Progenitor cell of endocrine pancreas (in vitro differentiated cells): ENCODE data around the gene ARSG. TPM values are rescaled to one million over a fixed set of nuclear protein-coding genes. Genes with fewer than 3 reads are reported as not detected.

Experiments
- DNase-seq: peaks from one replicate; pipeline ENCODE4 v3.0.0; 2021; ENCODE audit warnings: low spot score; ENCODE audit not compliant: unreplicated experiment
- H3K27ac Mint-ChIP-seq: 2 replicates; pipeline ENCODE4 v1.8.0; 2021; ENCODE audit warnings: mild to moderate bottlenecking, moderate library complexity, mixed read lengths
- H3K27me3 Mint-ChIP-seq: 2 replicates; pipeline ENCODE4 v1.8.0; 2021; ENCODE audit warnings: mixed read lengths
- H3K36me3 Mint-ChIP-seq: 2 replicates; pipeline ENCODE4 v1.8.0; 2022; ENCODE audit warnings: mixed read lengths; ENCODE audit not compliant: insufficient read depth
- H3K4me1 Mint-ChIP-seq: 2 replicates; pipeline ENCODE4 v1.8.0; 2021; ENCODE audit warnings: low read depth, mixed read lengths
- H3K4me3 Mint-ChIP-seq: 2 replicates; pipeline ENCODE4 v1.8.0; 2021; ENCODE audit warnings: low read depth, mild to moderate bottlenecking, moderate library complexity, mixed read lengths
- H3K9me3 Mint-ChIP-seq: 2 replicates; pipeline ENCODE4 v1.8.0; 2021; ENCODE audit warnings: low read depth, mixed read lengths
- total RNA-seq: library from RNA; stranded (reverse); gene quantifications from 2 replicates; pipeline ENCODE4 v1.2.1, GENCODE V29; 2021
- TF ChIP-seq, protein P1 (sequence below): fragments of 200-600 bp; sonication (generic); IDR thresholded peaks from one replicate; pipeline ENCODE4 v1.5.0; 2021; ENCODE audit warnings: antibody characterized with exemption, mild to moderate bottlenecking; ENCODE audit not compliant: unreplicated experiment

The ARSG gene
- total RNA-seq, 1 donor from 2014 or later = 2.6 TPM

DNA sequence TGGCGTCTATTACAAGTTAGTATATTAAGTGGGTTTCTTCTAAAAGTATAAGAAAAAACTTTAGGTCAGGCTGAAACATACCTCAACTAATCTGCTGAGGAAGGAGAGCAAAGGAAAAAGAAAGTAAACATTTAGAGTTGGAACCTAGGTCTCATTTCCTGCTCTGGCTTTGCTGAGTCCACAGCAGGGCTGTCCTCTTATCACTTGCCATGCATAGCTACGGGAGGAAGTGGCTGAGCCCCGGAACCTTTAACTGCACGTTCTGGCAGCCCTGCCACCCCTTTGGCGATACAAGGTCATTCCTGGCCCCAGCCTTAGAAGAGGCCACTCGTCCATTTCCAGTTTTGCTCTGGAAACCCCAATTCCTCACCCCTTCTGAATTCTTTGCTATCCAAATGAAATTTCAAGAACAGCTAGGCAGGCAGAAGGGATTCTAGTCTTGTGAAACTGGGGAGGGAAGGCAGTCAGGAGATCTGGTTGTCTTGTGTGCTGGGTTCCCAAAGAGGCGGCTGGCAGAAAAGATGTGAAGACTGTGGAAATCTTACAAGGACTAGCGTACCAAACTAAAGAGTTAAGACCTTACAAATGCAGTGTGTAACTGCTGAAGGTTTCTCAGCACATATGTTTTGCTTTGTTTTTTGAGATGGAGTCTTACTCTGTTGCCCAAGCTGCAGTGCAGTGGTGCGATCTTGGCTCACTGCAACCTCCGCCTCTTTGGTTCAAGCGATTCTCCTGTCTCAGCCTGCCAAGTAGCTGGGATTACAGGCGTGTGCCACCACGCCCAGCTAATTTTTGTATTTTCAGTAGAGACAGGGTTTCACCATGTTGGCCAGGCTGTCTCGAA lies 146.9 kb downstream of the ARSG start:
- H3K4me3 Mint-ChIP-seq = no peak overlapping the region
- peaks cover 13% of the 10 kb centered on the region for H3K4me1 Mint-ChIP-seq

DNA sequence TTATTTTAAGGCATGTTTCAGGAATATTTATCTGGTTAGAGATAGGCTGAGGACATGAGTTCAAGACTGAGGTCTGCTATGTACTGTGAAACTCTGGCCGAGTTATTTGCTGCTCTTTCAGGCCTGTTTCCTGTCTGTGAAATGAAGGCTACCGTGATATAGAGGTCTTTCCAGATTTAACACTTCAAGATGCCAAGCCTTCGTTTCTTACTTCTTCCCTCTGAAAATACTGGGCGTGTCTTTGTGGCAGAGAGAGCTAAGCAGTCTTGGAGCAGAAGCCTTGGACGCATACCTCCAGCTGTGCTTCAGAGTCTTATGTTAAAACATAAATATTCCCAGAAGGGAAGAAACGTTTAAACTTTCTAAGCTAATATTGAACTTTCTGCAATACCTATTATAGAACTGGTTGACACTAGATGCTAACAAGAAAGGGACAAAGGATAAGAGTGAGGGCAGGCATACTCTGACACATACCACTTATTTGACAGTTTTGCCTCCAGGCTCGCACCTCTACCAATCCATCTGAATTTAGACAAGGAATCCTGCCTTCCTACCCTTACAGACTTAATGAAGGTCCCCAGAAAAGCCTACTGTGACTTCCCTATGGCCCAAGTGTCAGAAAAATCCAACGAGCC lies 148.5 kb downstream of the ARSG start:
- no peak for DNase-seq
- TF ChIP-seq, protein P1, sequence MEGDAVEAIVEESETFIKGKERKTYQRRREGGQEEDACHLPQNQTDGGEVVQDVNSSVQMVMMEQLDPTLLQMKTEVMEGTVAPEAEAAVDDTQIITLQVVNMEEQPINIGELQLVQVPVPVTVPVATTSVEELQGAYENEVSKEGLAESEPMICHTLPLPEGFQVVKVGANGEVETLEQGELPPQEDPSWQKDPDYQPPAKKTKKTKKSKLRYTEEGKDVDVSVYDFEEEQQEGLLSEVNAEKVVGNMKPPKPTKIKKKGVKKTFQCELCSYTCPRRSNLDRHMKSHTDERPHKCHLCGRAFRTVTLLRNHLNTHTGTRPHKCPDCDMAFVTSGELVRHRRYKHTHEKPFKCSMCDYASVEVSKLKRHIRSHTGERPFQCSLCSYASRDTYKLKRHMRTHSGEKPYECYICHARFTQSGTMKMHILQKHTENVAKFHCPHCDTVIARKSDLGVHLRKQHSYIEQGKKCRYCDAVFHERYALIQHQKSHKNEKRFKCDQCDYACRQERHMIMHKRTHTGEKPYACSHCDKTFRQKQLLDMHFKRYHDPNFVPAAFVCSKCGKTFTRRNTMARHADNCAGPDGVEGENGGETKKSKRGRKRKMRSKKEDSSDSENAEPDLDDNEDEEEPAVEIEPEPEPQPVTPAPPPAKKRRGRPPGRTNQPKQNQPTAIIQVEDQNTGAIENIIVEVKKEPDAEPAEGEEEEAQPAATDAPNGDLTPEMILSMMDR = no peak
- Mint-ChIP-seq H3K27me3 (no peaks in the 10 kb centered on the region), H3K9me3 (no peaks in the 10 kb centered on the region), H3K4me1 (peaks cover 19% of the 10 kb centered on the region), H3K4me3 (no peak overlapping the region), H3K36me3 (peaks cover 15% of the 10 kb centered on the region), H3K27ac (no peak overlapping the region)

More for the DNA sequence above, 146.9 kb downstream of the ARSG start:
- TF ChIP-seq, protein P1 = no peak
- no peak for DNase-seq
- peaks cover 16% of the 10 kb centered on the region for H3K36me3 Mint-ChIP-seq
- H3K27ac Mint-ChIP-seq = peak overlapping the region; percentile 87
- H3K9me3 Mint-ChIP-seq = no peaks in the 10 kb centered on the region
- no peaks in the 10 kb centered on the region for H3K27me3 Mint-ChIP-seq

DNA sequence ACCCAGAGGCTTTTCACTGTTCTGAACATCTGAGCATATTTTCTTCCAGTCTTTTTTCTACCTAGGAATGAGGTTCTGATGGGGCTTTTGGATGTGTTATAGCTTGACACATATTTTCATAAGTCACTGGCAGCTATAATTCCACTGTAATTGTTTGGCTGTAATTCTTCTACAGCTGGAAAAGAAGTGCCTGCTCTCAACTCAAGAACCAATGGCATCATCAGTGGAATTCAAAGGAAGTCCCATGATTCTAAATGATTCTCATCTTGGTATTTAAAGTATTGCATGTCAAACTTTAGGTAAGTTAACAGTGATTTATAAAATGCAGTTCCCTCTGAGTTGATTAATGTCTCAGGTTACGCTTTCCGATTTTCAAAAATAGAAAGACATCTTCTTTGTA lies 149.2 kb downstream of the ARSG start:
- Mint-ChIP-seq H3K27me3 (no peaks in the 10 kb centered on the region), H3K4me1 (peaks cover 20% of the 10 kb centered on the region), H3K9me3 (no peaks in the 10 kb centered on the region), H3K4me3 (no peak overlapping the region), H3K27ac (no peak overlapping the region), H3K36me3 (peaks cover 15% of the 10 kb centered on the region)
- DNase-seq = no peak
- TF ChIP-seq, protein P1 = no peak

DNA sequence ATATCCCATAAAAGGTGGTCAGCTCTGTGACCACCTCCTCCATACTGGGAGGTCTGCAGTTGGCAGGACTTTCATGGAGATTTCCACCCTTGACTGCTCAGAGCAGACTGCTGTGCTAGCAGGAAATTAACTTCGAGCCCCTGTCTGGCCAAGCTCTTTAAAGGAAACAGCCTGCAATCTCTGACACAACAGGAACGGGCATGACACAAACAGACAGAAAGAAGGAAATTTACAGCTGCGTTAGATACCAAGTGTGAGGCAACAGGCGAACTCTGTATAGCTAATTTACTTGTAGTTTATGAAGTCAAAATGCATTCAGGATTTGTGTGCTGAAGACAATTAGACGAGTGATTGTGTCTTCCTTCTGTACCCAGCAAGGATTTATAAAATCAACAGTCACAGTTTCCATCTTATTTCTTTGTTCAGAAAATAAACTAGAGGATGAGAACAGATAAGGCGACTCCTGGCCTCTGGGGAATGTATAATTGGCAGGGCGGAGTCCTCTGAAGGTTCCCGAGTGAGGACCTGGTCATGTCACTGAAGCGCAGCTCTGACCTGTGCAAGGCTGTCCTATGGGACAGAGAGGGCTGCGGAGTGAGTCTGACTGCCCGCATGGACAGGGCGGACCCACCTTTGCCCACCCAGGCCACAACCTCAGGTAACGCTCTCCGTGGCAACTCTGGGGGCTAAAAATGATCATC lies 149.9 kb downstream of the ARSG start:
- peaks cover 12% of the 10 kb centered on the region for H3K36me3 Mint-ChIP-seq
- peaks cover 18% of the 10 kb centered on the region for H3K4me1 Mint-ChIP-seq
- no peaks in the 10 kb centered on the region for H3K27me3 Mint-ChIP-seq
- H3K27ac Mint-ChIP-seq = no peak overlapping the region
- no peak overlapping the region for H3K4me3 Mint-ChIP-seq
- no peak for DNase-seq
- no peaks in the 10 kb centered on the region for H3K9me3 Mint-ChIP-seq
- TF ChIP-seq, protein P1 = no peak

DNA sequence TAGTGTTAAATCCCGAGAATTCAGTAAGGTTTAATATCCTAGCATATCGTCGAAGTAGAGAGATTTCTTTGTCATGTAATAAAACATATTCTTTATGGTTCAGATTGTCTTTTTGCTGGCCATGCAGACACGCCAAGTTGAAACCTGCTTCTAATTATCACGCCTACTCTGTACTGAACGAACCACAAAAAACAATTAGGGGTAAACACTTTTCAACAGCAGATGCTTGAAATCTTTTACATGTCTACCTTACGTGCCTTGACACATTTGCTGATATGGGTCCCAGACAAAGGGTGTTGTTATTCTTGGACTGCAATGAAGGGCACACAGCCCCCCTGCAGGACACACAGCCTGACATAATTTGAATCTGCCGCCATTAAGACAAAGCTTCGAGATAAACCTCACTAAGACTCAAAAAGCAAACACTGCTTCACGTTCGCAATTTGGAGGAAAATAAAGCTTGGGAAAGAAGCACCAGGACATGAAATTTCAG lies 152.7 kb downstream of the ARSG start:
- Mint-ChIP-seq H3K27ac (no peak overlapping the region), H3K4me3 (no peak overlapping the region), H3K9me3 (no peaks in the 10 kb centered on the region), H3K4me1 (peaks cover 9% of the 10 kb centered on the region), H3K27me3 (no peaks in the 10 kb centered on the region), H3K36me3 (peaks cover 13% of the 10 kb centered on the region)
- TF ChIP-seq, protein P1 = no peak
- no peak for DNase-seq
